HepG2 (cell line): Measurements from ENCODE around the gene FCHO2. TPM values are rescaled to one million over a fixed set of nuclear protein-coding genes. Genes with fewer than 3 reads are reported as not detected.

Experiments used
- ZSCAN9 ChIP-seq: IDR thresholded peaks from 2 replicates; pipeline ENCODE4 v1.6.1; 2016; ENCODE audit warnings: borderline replicate concordance
- polyA plus RNA-seq, 8 experiments: library from polyadenylated mRNA; depleted of rRNA in 3 of 8; stranded (reverse) in 7 of 8; unstranded in 1 of 8; fragments of >200 nt; fragmentation: Illumina TruSeq in 4 of 8; extraction: Trizol in 4 of 8; gene quantifications; 2 replicates each; pipeline versions ENCODE4 v1.2.1 to v1.2.3, GENCODE V29; 2011 to 2016; ENCODE audit warnings: low read depth in 4 of 8, missing spikeins in 1 of 8, mixed read lengths in 1 of 8; ENCODE audit not compliant: insufficient read depth in 1 of 8
- total RNA-seq, 5 experiments: library from RNA; depleted of rRNA; stranded (reverse); fragments of >200 nt; fragmentation: Illumina TruSeq; extraction: Trizol; gene quantifications; 2 replicates each; pipeline ENCODE4 v1.2.3, GENCODE V29; 2016; ENCODE audit warnings: low read depth in 1 of 5
- TF ChIP-seq, protein P1 (sequence below): IDR thresholded peaks from 2 replicates; pipeline ENCODE4 v1.6.1; 2016; ENCODE audit warnings: mild to moderate bottlenecking
- TF ChIP-seq, protein P2 (sequence below): sonication (generic); formaldehyde crosslinking; IDR thresholded peaks from 2 replicates; pipeline ENCODE4 v1.5.0; 2020; ENCODE audit warnings: mild to moderate bottlenecking, missing genetic modification reagents, borderline replicate concordance

The FCHO2 gene
- total and polyA plus RNA-seq, 2 of the 13 experiments (the other 11 are each of a cell fraction or from before 2014, with no cell fraction given), result 11.6 to 17.3 TPM

DNA sequence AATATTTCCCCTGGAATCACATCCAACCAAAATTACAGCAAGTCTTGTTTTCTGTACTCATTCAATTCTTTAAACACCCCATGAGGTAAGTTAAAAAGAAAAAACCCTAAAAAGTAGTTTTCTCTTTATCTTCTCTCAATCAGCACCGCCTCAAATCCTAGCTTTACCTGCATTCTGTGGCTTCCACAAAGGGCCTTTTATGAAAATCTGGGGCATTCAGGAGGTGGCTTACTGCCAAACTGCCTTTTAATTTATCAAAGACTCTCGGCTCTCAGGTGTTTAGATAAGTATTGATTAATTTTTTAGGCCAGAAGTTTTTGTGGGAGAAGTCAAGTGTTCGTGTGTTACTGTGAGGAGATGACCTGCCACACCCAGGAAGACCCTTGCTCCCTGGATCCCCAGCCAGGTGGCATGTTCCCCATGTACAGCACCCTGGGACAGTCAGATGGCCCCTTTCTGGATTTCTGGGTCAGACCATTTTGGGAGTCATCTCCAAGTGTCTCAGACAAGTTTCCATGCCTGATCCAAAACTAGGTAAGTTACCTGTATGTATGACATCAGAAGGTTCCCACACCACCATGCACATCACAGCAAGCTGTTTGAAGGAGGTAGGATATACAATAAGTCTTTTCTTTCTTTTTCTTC, 158.3 kb downstream of the FCHO2 start (continued):
- TF ChIP-seq, protein P1, sequence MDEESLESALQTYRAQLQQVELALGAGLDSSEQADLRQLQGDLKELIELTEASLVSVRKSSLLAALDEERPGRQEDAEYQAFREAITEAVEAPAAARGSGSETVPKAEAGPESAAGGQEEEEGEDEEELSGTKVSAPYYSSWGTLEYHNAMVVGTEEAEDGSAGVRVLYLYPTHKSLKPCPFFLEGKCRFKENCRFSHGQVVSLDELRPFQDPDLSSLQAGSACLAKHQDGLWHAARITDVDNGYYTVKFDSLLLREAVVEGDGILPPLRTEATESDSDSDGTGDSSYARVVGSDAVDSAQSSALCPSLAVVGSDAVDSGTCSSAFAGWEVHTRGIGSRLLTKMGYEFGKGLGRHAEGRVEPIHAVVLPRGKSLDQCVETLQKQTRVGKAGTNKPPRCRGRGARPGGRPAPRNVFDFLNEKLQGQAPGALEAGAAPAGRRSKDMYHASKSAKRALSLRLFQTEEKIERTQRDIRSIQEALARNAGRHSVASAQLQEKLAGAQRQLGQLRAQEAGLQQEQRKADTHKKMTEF (CRISPR knock-in tag), result no peak
- TF ChIP-seq, protein P2, sequence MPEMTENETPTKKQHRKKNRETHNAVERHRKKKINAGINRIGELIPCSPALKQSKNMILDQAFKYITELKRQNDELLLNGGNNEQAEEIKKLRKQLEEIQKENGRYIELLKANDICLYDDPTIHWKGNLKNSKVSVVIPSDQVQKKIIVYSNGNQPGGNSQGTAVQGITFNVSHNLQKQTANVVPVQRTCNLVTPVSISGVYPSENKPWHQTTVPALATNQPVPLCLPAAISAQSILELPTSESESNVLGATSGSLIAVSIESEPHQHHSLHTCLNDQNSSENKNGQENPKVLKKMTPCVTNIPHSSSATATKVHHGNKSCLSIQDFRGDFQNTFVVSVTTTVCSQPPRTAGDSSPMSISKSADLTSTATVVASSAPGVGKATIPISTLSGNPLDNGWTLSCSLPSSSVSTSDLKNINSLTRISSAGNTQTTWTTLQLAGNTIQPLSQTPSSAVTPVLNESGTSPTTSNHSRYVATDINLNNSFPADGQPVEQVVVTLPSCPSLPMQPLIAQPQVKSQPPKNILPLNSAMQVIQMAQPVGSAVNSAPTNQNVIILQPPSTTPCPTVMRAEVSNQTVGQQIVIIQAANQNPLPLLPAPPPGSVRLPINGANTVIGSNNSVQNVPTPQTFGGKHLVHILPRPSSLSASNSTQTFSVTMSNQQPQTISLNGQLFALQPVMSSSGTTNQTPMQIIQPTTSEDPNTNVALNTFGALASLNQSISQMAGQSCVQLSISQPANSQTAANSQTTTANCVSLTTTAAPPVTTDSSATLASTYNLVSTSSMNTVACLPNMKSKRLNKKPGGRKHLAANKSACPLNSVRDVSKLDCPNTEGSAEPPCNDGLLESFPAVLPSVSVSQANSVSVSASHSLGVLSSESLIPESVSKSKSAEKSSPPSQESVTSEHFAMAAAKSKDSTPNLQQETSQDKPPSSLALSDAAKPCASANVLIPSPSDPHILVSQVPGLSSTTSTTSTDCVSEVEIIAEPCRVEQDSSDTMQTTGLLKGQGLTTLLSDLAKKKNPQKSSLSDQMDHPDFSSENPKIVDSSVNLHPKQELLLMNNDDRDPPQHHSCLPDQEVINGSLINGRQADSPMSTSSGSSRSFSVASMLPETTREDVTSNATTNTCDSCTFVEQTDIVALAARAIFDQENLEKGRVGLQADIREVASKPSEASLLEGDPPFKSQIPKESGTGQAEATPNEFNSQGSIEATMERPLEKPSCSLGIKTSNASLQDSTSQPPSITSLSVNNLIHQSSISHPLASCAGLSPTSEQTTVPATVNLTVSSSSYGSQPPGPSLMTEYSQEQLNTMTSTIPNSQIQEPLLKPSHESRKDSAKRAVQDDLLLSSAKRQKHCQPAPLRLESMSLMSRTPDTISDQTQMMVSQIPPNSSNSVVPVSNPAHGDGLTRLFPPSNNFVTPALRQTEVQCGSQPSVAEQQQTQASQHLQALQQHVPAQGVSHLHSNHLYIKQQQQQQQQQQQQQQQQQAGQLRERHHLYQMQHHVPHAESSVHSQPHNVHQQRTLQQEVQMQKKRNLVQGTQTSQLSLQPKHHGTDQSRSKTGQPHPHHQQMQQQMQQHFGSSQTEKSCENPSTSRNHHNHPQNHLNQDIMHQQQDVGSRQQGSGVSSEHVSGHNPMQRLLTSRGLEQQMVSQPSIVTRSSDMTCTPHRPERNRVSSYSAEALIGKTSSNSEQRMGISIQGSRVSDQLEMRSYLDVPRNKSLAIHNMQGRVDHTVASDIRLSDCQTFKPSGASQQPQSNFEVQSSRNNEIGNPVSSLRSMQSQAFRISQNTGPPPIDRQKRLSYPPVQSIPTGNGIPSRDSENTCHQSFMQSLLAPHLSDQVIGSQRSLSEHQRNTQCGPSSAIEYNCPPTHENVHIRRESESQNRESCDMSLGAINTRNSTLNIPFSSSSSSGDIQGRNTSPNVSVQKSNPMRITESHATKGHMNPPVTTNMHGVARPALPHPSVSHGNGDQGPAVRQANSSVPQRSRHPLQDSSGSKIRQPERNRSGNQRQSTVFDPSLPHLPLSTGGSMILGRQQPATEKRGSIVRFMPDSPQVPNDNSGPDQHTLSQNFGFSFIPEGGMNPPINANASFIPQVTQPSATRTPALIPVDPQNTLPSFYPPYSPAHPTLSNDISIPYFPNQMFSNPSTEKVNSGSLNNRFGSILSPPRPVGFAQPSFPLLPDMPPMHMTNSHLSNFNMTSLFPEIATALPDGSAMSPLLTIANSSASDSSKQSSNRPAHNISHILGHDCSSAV (CRISPR knock-in tag), result no peak
- no peak for TF ChIP-seq ZSCAN9 (CRISPR knock-in tag)
